Hematopoietic multipotent progenitor cell treated with erythropoietin and hydrocortisone succinate and interleukin-3 and kit ligand, for 4 days (in vitro differentiated cells): ENCODE measurements around the gene SNCG.
A peak's percentile ranks its signal among the peaks of the same experiment; 100 is the strongest.
"Not testable (repeated sequence)": the region's sequence is repeated elsewhere in the genome, so short reads cannot be mapped to it uniquely, and the experiment has no call there.

Experiments
- DNase-seq: peaks from one replicate; pipeline ENCODE4 v3.0.0-alpha.2; 2015

SNCG gene

GRCh38 chr10:86979977-86980448 lies 21.6 kb downstream of the SNCG start:
- DNase-seq: no peak

GRCh38 chr10:86981020-86981419 lies 22.6 kb downstream of the SNCG start:
- not testable (repeated sequence) for DNase-seq

- DNase-seq: no peak
Measured at GRCh38 chr10:86981716-86982115, 23.3 kb downstream of the SNCG start.

GRCh38 chr10:86984498-86984897 lies 26.1 kb downstream of the SNCG start:
- not testable (repeated sequence) for DNase-seq

DNA sequence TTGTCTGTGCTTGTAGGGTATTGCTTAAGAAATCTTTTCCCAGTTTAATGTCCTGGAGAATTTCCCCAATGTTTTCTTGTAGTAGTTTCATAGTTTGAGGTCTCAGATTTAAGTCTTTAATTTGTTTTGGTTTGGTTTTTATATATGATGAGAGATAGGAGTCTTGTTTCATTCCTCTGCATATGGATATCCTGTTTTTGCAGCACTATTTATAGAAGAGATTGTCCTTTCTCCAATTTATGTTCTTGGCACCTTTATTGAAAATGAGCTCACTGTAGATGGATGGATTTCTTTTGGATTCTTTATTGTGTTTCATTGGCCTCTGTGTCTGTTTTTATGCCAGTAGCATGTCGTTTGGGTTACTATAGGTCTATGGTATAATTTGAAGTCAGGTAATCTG lies 30.1 kb downstream of the SNCG start:
- no peak for DNase-seq

DNA sequence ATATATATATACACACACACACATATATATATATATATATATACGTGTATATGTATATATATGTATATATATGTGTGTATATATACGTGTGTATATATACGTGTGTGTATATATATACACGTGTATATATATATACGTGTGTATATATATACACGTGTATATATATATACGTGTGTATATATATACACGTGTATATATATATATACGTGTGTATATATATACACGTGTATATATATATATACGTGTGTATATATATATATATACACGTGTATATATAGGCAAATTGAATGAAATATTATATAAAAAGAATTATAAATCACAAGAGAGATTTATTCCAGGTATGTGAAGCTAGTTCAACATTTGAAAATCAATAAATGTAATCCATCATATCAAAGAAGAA lies 33.0 kb downstream of the SNCG start:
- DNase-seq: not testable (repeated sequence)

GRCh38 chr10:86992456-86992855 lies 34.1 kb downstream of the SNCG start:
- no peak for DNase-seq

- DNase-seq: no peak
Measured at GRCh38 chr10:86992929-86993328, 34.5 kb downstream of the SNCG start.

- peak; percentile 15 for DNase-seq
Measured at GRCh38 chr10:86999802-87000403, 41.5 kb downstream of the SNCG start.

DNA sequence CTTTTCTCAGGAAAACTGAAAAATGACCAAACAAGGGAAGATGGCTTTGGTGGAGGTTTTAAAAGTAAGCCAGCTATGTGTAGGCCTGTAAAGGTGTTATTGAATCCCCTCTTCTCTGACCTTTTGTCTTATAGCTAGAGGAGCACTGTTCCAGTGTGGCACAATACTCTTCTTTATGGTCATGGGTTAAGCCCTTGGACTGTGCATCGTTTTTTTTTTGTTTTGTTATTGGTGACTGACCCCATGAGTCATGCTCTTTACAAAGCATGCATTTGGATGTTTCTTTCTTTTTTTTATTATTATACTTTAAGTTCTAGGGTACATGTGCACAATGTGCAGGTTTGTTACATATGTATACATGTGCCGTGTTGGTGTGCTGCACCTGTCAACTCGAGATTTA lies 42.1 kb downstream of the SNCG start:
- no peak for DNase-seq

DNA sequence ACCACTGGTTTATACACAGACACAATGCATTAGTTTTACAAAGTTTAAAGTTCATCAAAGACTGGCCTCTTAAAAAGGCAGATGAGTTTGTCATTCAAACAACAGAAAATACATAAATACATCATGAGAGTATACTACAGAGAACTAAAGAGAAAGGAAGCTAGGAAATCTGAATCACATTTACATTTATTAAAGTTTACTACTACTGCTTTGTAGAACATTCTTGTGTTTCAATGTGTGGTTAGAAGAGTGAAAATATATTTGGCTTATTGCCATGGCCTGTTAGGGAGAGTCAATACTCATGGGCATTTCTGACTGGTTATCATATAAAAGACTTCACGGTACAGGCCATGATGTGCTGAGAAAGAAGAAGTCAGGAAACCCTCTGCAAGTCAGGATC lies 48.7 kb downstream of the SNCG start:
- DNase-seq: not testable (repeated sequence)

DNA sequence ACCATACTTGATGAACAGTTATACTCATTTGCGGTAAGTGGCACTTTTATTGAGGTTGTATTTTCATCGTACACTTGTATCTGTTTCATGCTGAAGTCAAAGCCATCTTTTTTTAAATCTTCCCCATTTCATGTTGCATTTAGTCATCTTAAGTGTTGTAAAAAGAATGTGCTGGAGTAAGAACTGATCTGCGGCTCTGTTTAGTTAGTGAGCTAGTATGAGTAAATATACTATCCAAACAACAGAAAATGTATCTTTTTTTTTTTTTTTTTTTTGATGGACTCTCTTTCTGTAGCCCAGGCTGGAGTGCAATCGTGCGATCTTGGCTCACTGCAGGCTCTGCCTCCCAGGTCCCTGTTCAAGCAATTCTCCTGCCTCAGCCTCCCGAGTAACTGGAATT lies 49.3 kb downstream of the SNCG start:
- not testable (repeated sequence) for DNase-seq

DNA sequence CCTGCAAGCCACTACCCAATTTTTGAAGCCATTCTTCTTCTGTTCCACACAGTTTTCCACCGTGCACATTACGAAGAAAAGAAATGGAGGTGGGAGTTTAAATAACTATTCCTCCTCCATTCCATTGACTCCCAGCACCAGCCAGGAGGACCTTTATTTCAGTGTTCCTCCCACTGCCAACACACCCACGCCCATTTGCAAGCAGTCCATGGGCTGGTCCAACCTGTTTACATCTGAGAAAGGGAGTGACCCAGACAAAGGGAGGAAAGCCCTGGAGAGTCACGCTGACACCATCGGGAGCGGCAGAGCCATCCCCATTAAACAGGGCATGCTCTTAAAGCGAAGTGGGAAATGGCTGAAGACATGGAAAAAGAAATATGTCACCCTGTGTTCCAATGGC lies 49.9 kb downstream of the SNCG start:
- not testable (repeated sequence) for DNase-seq

DNA sequence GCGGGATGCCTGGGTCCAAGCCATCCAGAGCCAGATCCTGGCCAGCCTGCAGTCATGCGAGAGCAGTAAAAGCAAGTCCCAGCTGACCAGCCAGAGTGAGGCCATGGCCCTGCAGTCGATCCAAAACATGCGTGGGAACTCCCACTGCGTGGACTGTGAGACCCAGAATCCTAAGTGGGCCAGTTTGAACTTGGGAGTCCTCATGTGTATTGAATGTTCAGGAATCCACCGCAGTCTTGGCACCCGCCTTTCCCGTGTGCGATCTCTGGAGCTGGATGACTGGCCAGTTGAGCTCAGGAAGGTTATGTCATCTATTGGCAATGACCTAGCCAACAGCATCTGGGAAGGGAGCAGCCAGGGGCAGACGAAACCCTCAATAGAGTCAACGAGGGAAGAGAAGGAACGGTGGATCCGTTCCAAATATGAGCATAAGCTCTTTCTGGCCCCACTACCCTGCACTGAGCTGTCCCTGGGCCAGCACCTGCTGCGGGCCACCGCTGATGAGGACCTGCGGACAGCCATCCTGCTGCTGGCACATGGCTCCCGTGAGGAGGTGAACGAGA lies 50.8 kb downstream of the SNCG start:
- not testable (repeated sequence) for DNase-seq
